HG03064 (cell line): ENCODE measurements around the gene BRICD5.

ENCODE experiments used
- ATAC-seq: cut with Tn5 transposase; IDR thresholded peaks from one replicate; pipeline ENCODE4 v1.9.1; 2021; ENCODE audit warnings: low read depth; ENCODE audit not compliant: unreplicated experiment

The BRICD5 gene

GRCh38 chr16:2184346-2184745 is 26.3 kb downstream of the BRICD5 start:
- ATAC-seq: no peak

GRCh38 chr16:2183671-2184070 is 27.0 kb downstream of the BRICD5 start:
- no peak for ATAC-seq

GRCh38 chr16:2181952-2182351 is 28.7 kb downstream of the BRICD5 start:
- ATAC-seq: no peak

GRCh38 chr16:2180962-2181923 is 29.4 kb downstream of the BRICD5 start:
- ATAC-seq: no peak

- no peak for ATAC-seq
Observed at GRCh38 chr16:2180461-2180860, 30.2 kb downstream of the BRICD5 start.

- no peak for ATAC-seq
Observed at GRCh38 chr16:2179576-2179975, 31.1 kb downstream of the BRICD5 start.

GRCh38 chr16:2179107-2179501 is 31.6 kb downstream of the BRICD5 start:
- ATAC-seq: no peak

GRCh38 chr16:2178321-2179106 is 32.1 kb downstream of the BRICD5 start:
- ATAC-seq: no peak

GRCh38 chr16:2177561-2177960 is 33.1 kb downstream of the BRICD5 start:
- no peak for ATAC-seq

GRCh38 chr16:2177101-2177500 is 33.6 kb downstream of the BRICD5 start:
- ATAC-seq: no peak

- ATAC-seq: no peak
Observed at GRCh38 chr16:2176047-2176446, 34.6 kb downstream of the BRICD5 start.

- ATAC-seq: no peak
Observed at GRCh38 chr16:2175454-2175853, 35.2 kb downstream of the BRICD5 start.

GRCh38 chr16:2174396-2175131 is 36.1 kb downstream of the BRICD5 start:
- no peak for ATAC-seq

- ATAC-seq: no peak
Observed at GRCh38 chr16:2173916-2174315, 36.7 kb downstream of the BRICD5 start.

GRCh38 chr16:2173366-2173765 is 37.3 kb downstream of the BRICD5 start:
- no peak for ATAC-seq

- no peak for ATAC-seq
Observed at GRCh38 chr16:2172688-2173335, 37.9 kb downstream of the BRICD5 start.

GRCh38 chr16:2171601-2172178 is 39.0 kb downstream of the BRICD5 start:
- ATAC-seq: no peak

- no peak for ATAC-seq
Observed at GRCh38 chr16:2170587-2171435, 39.9 kb downstream of the BRICD5 start.

GRCh38 chr16:2170080-2170479 is 40.6 kb downstream of the BRICD5 start:
- ATAC-seq: no peak
